ENCODE measurements around the gene GBF1. TPM values are rescaled to one million over a fixed set of nuclear protein-coding genes. Genes with fewer than 3 reads are reported as not detected.

GBF1 gene
- polyA plus RNA-seq, 1 experiment, result 31.9 TPM

DNA sequence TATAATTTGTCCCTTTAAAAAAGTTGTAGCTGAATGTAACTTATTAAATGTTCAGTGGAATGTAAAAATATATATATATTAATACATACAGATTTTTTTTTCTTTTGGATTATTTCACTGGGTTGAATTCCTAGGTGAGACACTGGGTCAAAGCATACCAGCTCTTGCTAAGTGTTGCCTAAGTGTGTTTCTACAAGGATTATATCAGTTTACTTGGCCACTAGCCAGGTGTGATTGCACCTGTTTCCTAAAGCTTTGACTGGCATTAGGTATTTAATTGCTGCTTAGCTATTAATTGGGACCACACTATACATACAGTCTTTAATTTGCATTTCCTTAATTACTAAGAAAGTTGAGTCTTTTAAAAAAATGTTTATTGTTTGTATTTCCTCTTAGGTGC lies 24.7 kb upstream of the GBF1 start:
- Histone ChIP-seq H3K27ac (ENCODE audit: low read depth, low read length) (no peak overlapping the region), H3K4me3 (ENCODE audit: low read depth, low read length) (no peak overlapping the region), H3K9me3 (ENCODE audit: control insufficient read depth, insufficient read depth, low read length) (no peaks in the 10 kb centered on the region), H3K27me3 (ENCODE audit: control insufficient read depth, insufficient read depth, low read length) (peaks cover 16% of the 10 kb centered on the region)
- TF ChIP-seq, protein P1, sequence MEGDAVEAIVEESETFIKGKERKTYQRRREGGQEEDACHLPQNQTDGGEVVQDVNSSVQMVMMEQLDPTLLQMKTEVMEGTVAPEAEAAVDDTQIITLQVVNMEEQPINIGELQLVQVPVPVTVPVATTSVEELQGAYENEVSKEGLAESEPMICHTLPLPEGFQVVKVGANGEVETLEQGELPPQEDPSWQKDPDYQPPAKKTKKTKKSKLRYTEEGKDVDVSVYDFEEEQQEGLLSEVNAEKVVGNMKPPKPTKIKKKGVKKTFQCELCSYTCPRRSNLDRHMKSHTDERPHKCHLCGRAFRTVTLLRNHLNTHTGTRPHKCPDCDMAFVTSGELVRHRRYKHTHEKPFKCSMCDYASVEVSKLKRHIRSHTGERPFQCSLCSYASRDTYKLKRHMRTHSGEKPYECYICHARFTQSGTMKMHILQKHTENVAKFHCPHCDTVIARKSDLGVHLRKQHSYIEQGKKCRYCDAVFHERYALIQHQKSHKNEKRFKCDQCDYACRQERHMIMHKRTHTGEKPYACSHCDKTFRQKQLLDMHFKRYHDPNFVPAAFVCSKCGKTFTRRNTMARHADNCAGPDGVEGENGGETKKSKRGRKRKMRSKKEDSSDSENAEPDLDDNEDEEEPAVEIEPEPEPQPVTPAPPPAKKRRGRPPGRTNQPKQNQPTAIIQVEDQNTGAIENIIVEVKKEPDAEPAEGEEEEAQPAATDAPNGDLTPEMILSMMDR (IDR thresholded peaks at IDR 0.05; ENCODE audit: low read depth, low read length), result no peak
- no peak for DNase-seq (ENCODE audit: low read depth, low spot score)
- ChIA-PET POLR2A (no interaction called here), CTCF (interaction anchor here (0.6 to 4.5 kb wide), 6 partner anchors 10 to 173 kb away, joined by 3 to 33 read pairs (median 5); no protein-coding TSS in a partner anchor)

DNA sequence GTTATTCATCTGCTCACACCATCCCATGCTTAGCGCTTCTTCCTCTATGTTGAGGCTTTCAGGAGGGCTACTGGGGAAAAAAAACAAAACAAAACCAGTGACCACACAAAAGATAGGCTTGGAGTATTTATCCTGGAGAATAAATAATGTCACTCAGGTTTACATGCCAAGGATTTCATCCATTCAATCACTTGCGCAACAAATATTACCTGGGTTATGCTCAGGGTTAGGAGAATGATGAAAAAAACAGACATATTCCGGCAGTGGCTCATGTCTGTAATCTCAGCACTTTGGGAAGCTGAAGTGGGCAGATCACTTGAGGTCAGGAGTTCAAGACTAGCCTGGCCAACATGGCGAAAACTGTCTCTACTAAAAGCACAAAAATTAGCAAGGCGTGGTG lies 22.5 kb upstream of the GBF1 start:
- ChIA-PET POLR2A (no interaction called here), CTCF (interaction anchor here (0.9 to 1.0 kb wide), 2 partner anchors 11 to 129 kb away, joined by 4 to 5 read pairs; no protein-coding TSS in a partner anchor)
- Histone ChIP-seq H3K9me3 (ENCODE audit: control insufficient read depth, insufficient read depth, low read length) (no peaks in the 10 kb centered on the region; the same call in 1 of the 2 replicates), H3K27me3 (ENCODE audit: control insufficient read depth, insufficient read depth, low read length) (peaks cover 22% of the 10 kb centered on the region), H3K4me3 (ENCODE audit: low read depth, low read length) (no peak overlapping the region), H3K27ac (ENCODE audit: low read depth, low read length) (no peak overlapping the region)
- TF ChIP-seq, protein P1 (IDR thresholded peaks at IDR 0.05; ENCODE audit: low read depth, low read length), result no peak
- no peak for DNase-seq (ENCODE audit: low read depth, low spot score)

DNA sequence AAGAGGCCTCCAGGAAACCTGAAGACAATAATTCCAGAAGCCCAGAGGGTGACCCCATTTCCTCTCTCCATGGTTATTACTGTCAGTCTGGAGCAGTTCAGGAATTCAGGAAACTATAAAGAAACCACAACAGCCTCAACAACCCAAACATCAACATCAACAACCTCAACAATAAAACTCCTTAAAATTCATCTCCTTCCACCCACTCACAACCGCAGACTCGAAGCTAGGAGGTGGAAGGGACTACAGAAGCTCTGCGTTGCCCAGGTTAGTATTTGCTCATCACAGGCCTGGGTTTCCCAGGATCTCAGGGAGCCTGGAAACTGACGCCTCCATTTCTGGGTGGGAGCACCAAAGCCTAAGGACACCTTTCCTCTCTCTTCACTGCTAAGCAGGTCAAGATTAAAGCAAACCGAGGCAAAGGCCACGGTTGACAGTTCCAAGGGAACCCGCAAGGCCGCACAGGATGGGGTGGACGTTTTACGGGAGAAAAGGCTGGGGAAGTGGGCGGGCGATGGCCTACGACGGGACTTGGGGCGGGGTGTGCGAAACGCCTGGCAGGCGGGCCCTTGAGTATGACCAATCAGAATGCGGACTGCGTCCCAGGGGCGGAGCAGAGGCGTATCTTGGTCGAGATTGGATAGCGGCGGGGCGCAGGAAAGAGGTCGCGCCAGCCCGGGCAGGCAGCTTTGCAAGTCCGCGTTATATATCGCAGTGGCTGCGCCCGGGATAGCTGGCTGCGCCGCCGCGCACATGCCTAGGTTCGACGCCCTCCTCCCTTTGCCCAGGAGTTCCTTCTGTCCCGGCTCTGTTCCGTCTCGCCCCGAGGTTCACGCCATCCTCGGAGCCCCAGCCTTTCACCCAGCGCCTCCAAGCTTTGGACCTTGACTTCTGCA lies 19.4 kb upstream of the GBF1 start, which contains the start of gene ELOVL3:
Gene ELOVL3, plus strand, starts transcription at position 654 of the 896 bp plus-strand sequence. CDS start 250 bp downstream, outside the sequence.
- TF ChIP-seq, protein P1 (IDR thresholded peaks at IDR 0.05; ENCODE audit: low read depth, low read length), result no peak
- DNase-seq (ENCODE audit: low read depth, low spot score), result peak; percentile 81
- Histone ChIP-seq H3K27ac (ENCODE audit: low read depth, low read length) (peak within 1 kb of the TSS; percentile 49), H3K27me3 (ENCODE audit: control insufficient read depth, insufficient read depth, low read length) (peaks cover 31% of the 10 kb centered on the region), H3K4me3 (ENCODE audit: low read depth, low read length) (peak within 1 kb of the TSS; percentile 49), H3K9me3 (ENCODE audit: control insufficient read depth, insufficient read depth, low read length) (no peaks in the 10 kb centered on the region; the same call in 1 of the 2 replicates)
- ChIA-PET CTCF (interaction anchor here (0.6 to 10.8 kb wide), 6 partner anchors 15 to 182 kb away, joined by 3 to 442 read pairs (median 12); partner anchors contain the start of gene PITX3), POLR2A (interaction anchor here (1.0 kb wide), 1 partner anchor 19 kb away, joined by 3 read pairs; the partner anchor contains the start of gene GBF1)

DNA sequence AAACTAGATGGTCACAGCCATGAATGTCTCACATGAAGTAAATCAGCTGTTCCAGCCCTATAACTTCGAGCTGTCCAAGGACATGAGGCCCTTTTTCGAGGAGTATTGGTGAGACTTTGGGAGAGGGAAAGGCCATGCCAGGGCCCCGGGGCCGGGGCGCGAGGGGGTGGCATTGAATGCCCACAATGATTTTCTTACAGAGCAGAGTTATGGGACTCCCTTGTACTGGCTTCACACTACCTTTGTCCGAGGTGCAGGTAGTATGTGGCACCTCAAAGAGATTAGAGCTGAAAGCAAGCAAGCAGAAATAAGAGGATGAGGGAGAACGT lies 18.8 kb upstream of the GBF1 start:
- Histone ChIP-seq H3K27ac (ENCODE audit: low read depth, low read length) (no peak overlapping the region), H3K9me3 (ENCODE audit: control insufficient read depth, insufficient read depth, low read length) (no peaks in the 10 kb centered on the region; the same call in 1 of the 2 replicates), H3K27me3 (ENCODE audit: control insufficient read depth, insufficient read depth, low read length) (peaks cover 35% of the 10 kb centered on the region), H3K4me3 (ENCODE audit: low read depth, low read length) (peak overlapping the region; percentile 49)
- TF ChIP-seq, protein P1 (IDR thresholded peaks at IDR 0.05; ENCODE audit: low read depth, low read length), result no peak
- DNase-seq (ENCODE audit: low read depth, low spot score), result no peak
- CTCF ChIA-PET, result interaction anchor here (0.6 to 10.8 kb wide), 6 partner anchors 15 to 181 kb away, joined by 3 to 442 read pairs (median 12); partner anchors contain the start of gene PITX3
- POLR2A ChIA-PET, result interaction anchor here (1.0 to 1.1 kb wide), 2 partner anchors 19 to 57 kb away, joined by 3 read pairs; partner anchors contain the start of gene GBF1
